Hepatocyte (in vitro differentiated cells): ENCODE data around the gene CXCL11.

Source experiments
- EZH2 ChIP-seq: fragments of 200-600 bp; sonication (generic); IDR thresholded peaks from 2 replicates; pipeline ENCODE4 v1.6.1; 2016; ENCODE audit warnings: antibody characterized with exemption, mild to moderate bottlenecking, borderline replicate concordance
- TF ChIP-seq, protein P1 (sequence below): fragments of 200-600 bp; sonication (generic); IDR thresholded peaks from 2 replicates; pipeline ENCODE4 v1.5.1; 2016; ENCODE audit warnings: antibody characterized with exemption, mild to moderate bottlenecking; ENCODE audit not compliant: poor library complexity

- TF ChIP-seq, protein P1, sequence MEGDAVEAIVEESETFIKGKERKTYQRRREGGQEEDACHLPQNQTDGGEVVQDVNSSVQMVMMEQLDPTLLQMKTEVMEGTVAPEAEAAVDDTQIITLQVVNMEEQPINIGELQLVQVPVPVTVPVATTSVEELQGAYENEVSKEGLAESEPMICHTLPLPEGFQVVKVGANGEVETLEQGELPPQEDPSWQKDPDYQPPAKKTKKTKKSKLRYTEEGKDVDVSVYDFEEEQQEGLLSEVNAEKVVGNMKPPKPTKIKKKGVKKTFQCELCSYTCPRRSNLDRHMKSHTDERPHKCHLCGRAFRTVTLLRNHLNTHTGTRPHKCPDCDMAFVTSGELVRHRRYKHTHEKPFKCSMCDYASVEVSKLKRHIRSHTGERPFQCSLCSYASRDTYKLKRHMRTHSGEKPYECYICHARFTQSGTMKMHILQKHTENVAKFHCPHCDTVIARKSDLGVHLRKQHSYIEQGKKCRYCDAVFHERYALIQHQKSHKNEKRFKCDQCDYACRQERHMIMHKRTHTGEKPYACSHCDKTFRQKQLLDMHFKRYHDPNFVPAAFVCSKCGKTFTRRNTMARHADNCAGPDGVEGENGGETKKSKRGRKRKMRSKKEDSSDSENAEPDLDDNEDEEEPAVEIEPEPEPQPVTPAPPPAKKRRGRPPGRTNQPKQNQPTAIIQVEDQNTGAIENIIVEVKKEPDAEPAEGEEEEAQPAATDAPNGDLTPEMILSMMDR, result no peak
- no peak for TF ChIP-seq EZH2
Measured at GRCh38 chr4:76007089-76007862, 28.6 kb downstream of the CXCL11 start, which contains the start of gene CXCL9.
